SK-N-DZ (cell line): ENCODE data around the gene ALKBH2. TPM values are rescaled to one million over a fixed set of nuclear protein-coding genes. Genes with fewer than 3 reads are reported as not detected.
A peak's percentile ranks its signal among the peaks of the same experiment; 100 is the strongest.

Experiments
- DNase-seq: peaks from one replicate; pipeline ENCODE4 v3.0.0-alpha.2; 2015; ENCODE audit warnings: low spot score
- polyA plus RNA-seq, 2 experiments: library from polyadenylated mRNA; depleted of rRNA; stranded (reverse); fragments of >200 nt; gene quantifications; 2 replicates each; pipeline ENCODE4 v1.2.3, GENCODE V29; 2014

The ALKBH2 gene
- 109 and 143 TPM in 2 replicates for polyA plus RNA-seq (2014; cell fraction: cytosol; rRNA removed)
- 155 and 184 TPM in 2 replicates for polyA plus RNA-seq (2014; cell fraction: nucleus; rRNA removed)

- peak; percentile 92 for DNase-seq
Measured at GRCh38 chr12:109093022-109093918, at the start of gene ALKBH2. Gene ALKBH2 (minus strand): TSS chr12:109093472. CDS start chr12:109092786, 686 bp downstream.

- no peak for DNase-seq
Measured at GRCh38 chr12:109140560-109140959, 47.3 kb upstream of the ALKBH2 start.

GRCh38 chr12:109139791-109140190, 46.5 kb upstream of the ALKBH2 start:
- no peak for DNase-seq

DNA sequence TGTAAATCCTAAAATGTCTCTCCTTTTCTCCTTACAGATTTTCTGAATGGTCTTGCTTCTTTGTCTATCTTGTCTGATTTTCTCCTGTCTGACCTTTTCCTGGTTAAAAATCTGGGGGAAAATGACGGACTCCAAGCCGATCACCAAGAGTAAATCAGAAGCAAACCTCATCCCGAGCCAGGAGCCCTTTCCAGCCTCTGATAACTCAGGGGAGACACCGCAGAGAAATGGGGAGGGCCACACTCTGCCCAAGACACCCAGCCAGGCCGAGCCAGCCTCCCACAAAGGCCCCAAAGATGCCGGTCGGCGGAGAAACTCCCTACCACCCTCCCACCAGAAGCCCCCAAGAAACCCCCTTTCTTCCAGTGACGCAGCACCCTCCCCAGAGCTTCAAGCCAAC, 46.1 kb upstream of the ALKBH2 start:
- no peak for DNase-seq

- no peak for DNase-seq
Measured at GRCh38 chr12:109137055-109137454, 43.8 kb upstream of the ALKBH2 start.

DNA sequence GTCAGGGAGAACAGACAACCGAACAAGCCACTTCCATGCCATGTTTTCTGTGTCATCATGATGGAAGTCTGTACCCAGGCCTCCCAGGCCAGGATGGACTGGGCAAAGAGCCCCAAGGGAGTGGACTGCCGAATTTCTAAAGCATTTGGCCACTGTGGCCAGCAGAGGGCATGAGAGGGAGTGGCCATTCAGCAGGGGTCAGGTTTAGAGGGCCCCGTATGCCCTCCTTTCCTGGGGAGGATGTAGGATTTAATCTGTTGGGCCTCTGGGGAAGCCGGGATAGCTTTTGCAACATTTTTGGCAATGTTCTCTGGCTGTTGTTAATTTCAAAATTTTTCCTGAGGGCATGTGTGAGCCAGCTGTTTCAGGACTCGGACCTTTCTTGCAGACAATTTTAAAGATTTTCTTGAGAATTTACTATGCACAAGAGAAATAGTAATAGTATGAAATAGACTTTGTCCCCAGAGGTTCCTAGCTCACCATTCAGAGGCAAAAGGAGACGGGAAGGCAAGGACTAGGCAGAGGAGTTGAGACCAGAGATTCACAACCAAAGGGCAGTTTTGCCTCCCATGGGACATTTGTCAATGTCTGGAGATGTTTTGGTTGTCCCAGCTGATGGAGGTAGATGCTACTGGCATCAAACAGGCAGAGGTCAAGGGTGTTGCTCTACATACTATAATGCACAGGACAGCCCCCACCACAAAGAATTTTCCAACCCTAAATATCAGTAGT, 41.1 kb upstream of the ALKBH2 start:
- no peak for DNase-seq

- DNase-seq = no peak
Measured at GRCh38 chr12:109131154-109132050, 38.1 kb upstream of the ALKBH2 start.

GRCh38 chr12:109130297-109131153, 37.3 kb upstream of the ALKBH2 start:
- no peak for DNase-seq

GRCh38 chr12:109127533-109128242, 34.4 kb upstream of the ALKBH2 start:
- DNase-seq = no peak

DNA sequence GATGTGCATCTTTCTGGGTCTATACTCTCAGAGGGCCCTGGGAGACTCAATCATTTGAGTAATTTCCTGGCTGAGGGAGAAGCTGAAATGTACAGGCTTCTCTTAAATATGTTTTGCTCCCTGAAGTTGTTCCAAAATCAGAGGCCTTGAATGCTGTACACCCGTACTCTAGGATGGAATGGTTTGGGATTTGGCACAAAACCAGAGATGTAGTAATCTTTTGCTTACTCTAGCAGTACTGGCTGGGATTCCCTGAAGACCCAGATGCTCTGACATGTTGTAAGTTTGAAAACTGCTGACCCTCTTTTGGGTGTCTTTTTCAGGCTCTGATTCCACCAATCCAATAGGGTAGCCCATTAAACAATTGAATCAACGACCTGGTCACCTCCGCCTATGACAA, 33.5 kb upstream of the ALKBH2 start:
- DNase-seq = no peak

- no peak for DNase-seq
Measured at GRCh38 chr12:109125791-109126190, 32.5 kb upstream of the ALKBH2 start.

DNA sequence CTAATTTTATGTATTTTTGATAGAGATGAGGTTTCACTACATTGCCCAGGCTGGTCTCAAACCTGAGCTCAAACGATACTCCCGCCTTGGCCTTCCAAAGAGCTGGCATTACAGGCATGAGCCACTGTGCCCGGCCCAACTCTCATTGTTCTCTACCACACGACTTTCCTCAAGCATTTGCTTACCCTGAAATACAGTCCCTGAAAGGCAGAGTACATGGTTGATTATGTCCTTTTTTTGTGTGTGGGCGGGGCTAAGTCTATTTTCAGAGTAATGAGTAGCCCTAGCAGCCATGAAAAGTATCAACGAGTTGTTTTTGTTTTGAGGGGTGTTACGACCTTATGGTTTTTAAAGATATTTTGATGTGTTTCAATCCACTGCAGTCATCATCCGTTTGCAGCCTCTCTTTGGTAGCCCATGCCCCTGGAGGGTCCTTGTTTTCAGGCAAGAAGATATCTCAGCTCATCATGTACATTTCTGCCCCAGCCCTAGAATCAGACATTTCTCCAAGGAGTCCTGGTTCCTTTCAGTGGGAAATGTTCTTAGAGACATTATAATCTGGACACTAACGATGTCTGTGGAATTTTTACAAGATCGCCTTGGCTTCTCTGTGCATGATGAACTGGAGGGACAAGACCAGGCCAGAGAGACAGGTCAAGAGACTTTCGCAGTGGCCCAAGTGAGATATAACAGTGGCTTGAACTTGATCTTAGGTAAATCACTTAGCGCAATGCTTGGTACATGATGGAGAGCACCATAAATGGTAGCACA, 31.8 kb upstream of the ALKBH2 start:
- DNase-seq = no peak

DNA sequence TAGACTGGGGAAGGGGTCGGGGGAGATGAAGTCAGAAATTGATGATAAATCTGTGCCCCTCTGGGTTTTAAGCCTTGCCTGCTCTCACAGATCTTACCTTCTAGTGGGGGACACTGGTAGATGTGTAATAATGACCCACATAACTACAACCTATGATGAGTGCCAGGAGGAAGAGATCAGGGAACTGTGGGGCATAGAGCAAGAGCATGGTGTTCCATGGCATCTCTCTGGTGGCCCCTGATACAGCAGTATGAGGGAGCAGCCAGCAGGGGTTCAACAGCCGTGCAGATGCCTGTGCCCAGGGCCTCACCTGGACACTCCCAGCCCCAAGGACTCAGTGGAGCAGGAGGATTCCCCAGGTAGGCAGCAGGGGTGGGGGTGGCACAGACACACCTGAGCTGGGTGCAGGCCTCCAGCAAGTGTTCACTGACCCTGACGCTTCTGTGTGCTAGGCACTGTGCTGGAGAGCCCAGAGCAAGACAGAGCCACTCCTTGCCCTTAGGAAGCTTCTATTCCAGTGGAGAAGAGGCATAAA, 28.1 kb upstream of the ALKBH2 start:
- DNase-seq = no peak

GRCh38 chr12:109120557-109120956, 27.3 kb upstream of the ALKBH2 start:
- no peak for DNase-seq

DNA sequence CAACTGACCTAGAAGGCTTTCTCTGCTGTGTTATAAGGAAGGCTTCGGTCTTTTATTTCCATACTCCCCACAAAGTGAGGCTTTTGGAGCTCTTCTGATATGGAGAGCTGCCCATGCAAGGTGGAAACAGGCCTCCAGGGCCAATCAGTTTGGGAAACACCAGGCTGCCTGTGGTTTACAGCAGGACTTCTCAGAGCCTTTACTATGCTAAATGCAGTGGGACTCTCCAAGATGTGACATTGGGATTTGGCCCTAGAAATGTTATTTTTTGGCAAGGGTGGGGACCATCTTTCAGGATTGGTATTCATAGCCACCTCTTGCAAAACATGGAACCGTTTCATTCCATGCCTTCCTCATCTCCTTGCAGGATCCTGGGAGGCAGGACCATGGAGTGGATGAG, 26.8 kb upstream of the ALKBH2 start:
- DNase-seq = no peak

- DNase-seq = no peak
Measured at GRCh38 chr12:109116611-109116949, 23.3 kb upstream of the ALKBH2 start.

- no peak for DNase-seq
Measured at GRCh38 chr12:109115758-109116610, 22.7 kb upstream of the ALKBH2 start, which contains the start of gene ACACB. Gene ACACB (plus strand): TSS chr12:109116587. CDS start chr12:109139406, 22,819 bp downstream.

GRCh38 chr12:109115404-109115757, 22.1 kb upstream of the ALKBH2 start:
- DNase-seq = no peak
